H1 (cell line): Measurements from ENCODE around the gene NRXN2.

Source experiments
- CTCF ChIP-seq, 3 experiments: IDR thresholded peaks; 1 replicate in 2 of 3; 2 replicates in 1 of 3; pipeline versions ENCODE4 v1.5.1 to v1.6.1; 2011; ENCODE audit warnings: low read length in 3 of 3, mild to moderate bottlenecking in 3 of 3, inconsistent platforms in 2 of 3, low read depth in 1 of 3, moderate library complexity in 1 of 3; ENCODE audit not compliant: insufficient read depth in 1 of 3; ENCODE audit errors: control extremely low read depth in 1 of 3
- EZH2 ChIP-seq: fragments of 200-600 bp; sonication (generic); IDR thresholded peaks from 2 replicates; pipeline ENCODE4 v1.7.1; 2012; ENCODE audit warnings: low read depth, mild to moderate bottlenecking, moderate library complexity, low read length, inconsistent platforms; ENCODE audit not compliant: severe bottlenecking
- JUN ChIP-seq: IDR thresholded peaks from 2 replicates; pipeline ENCODE4 v1.6.1; 2011; ENCODE audit warnings: low read depth, mild to moderate bottlenecking, improper control_type of control experiment, low read length
- YY1 ChIP-seq: IDR thresholded peaks from 2 replicates; pipeline ENCODE4 v1.6.1; 2011; ENCODE audit warnings: low read depth, mild to moderate bottlenecking, low read length

- TF ChIP-seq YY1: no peak
- no peak for TF ChIP-seq CTCF (IDR thresholded peaks at IDR 0.05; ENCODE audit: control extremely low read depth in 1 of 3, insufficient read depth in 1 of 3, low read depth in 1 of 3, low read length in 3 of 3)
- TF ChIP-seq JUN: no peak
- no peak for TF ChIP-seq EZH2
Observed at GRCh38 chr11:64718084-64718779, 4.8 kb downstream of the NRXN2 start.
